HUES6 (cell line): ENCODE measurements around the gene FBXW10.
"Not testable (repeated sequence)": the region's sequence is repeated elsewhere in the genome, so short reads cannot be mapped to it uniquely, and the experiment has no call there.

Experiments used
- H3K27ac ChIP-seq: 2 replicates; pipeline ENCODE4 v1.7.0; 2013; ENCODE audit warnings: low read depth, mild to moderate bottlenecking, low read length, inconsistent platforms
- H3K27me3 ChIP-seq: 2 replicates; pipeline ENCODE4 v1.6.1; 2013; ENCODE audit warnings: low read length; ENCODE audit not compliant: control insufficient read depth, insufficient read depth
- H3K36me3 ChIP-seq: 2 replicates; pipeline ENCODE4 v1.6.1; 2013; ENCODE audit warnings: low read length; ENCODE audit not compliant: control insufficient read depth, insufficient read depth
- H3K4me1 ChIP-seq: 2 replicates; pipeline ENCODE4 v1.6.1; 2013; ENCODE audit warnings: low read length; ENCODE audit not compliant: control insufficient read depth, insufficient read depth
- H3K4me3 ChIP-seq: 2 replicates; pipeline ENCODE4 v1.5.1; 2013; ENCODE audit warnings: low read depth, low read length
- H3K9ac ChIP-seq: one replicate; pipeline ENCODE4 v1.6.1; 2013; ENCODE audit warnings: mild to moderate bottlenecking, low read length
- H3K9me3 ChIP-seq: 2 replicates; pipeline ENCODE4 v1.6.1; 2013; ENCODE audit warnings: low read depth, low read length; ENCODE audit not compliant: control insufficient read depth, insufficient read depth

Gene FBXW10

DNA sequence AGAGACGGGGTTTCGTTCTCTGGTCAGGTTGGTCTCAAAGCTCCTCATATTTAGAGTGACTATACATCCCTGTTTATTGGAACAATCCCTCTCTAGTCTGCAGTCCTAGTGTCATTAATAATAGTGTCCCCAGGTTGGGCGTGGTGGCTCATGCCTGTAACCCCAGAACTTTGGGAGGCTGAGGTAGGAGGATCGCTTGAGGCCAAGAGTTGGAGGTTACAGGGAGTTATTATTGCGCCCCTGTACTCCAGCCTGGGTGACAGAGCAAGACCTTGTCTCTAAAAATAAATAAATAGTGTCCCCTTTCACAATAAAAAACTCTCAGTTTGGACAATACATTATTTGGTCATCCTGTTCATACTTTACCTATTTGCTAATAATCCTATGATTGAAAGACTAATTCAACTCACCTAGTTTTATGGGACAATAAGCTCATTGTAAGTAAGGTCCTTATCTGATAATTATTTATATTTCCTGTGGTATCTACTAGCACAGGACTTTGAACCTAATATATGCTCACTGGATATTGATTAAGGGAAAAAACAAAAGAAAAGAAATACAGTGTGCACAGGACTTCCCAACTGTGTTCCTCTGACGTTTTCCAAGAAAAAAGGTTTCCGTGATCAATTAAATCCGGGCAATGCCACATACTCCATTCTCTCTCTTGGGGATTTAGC is 13.7 kb downstream of the FBXW10 start:
- H3K9me3 ChIP-seq, H3K36me3 ChIP-seq, H3K27me3 ChIP-seq, H3K27ac ChIP-seq, H3K4me1 ChIP-seq, H3K4me3 ChIP-seq, H3K9ac ChIP-seq: not testable (repeated sequence)

DNA sequence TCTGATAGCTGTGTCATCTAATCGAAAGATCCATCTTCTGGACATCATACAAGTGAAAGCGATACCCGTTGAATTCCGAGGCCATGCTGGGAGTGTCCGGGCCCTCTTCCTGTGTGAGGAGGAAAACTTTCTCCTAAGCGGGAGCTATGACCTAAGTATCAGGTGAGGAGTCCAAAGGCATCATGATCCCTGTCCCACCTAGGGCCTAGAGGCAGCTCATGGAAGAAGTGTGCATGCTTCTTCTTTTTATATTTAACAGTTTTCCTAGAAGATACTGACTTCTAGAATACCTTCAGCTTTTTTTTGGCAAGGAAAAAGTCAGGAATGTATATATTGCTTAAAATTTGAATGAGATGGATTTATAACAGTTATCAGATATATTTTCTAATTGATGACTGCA is 14.5 kb downstream of the FBXW10 start:
- H3K36me3 ChIP-seq, H3K9ac ChIP-seq, H3K9me3 ChIP-seq, H3K27ac ChIP-seq, H3K4me3 ChIP-seq, H3K4me1 ChIP-seq, H3K27me3 ChIP-seq: not testable (repeated sequence)

DNA sequence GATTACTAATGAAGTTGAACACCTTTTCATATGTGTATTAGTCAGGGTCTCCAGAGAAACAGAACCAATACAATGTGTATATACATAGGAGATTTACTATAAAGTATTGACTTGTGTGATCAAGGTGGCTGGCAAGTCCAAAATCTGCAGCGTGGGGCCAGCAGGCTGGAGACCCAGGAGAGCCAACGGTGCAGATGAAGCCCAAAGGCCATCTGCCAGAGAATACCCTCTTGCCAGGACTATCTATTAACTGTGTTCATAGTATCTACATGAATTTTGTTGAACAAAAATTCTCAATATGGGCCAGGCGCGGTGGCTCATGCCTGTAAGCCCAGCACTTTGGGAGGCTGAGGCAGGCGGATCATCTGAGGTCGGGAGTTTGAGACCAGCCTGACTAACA is 16.4 kb downstream of the FBXW10 start:
- not testable (repeated sequence) for H3K27ac ChIP-seq, H3K4me1 ChIP-seq, H3K4me3 ChIP-seq, H3K9me3 ChIP-seq, H3K36me3 ChIP-seq, H3K27me3 ChIP-seq, H3K9ac ChIP-seq

DNA sequence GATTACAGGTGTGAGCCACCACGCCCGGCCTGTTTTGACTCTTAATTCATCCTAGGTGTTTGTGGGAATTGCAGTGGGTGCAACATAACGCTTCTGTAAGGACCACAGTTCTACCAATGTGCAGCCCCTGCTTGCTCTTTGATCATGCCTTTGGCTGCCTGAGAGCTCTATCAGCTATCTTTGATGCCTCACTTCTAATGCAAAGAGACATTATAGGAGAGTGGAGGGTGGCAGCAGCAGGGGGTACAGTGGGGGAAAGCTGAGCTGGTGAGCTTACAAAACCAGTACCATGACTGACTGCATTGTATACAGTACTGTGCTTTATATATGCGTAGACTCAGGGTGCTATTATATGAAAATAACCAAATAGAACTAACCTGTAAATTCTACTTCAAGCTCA is 26.7 kb downstream of the FBXW10 start:
- not testable (repeated sequence) for H3K36me3 ChIP-seq, H3K4me1 ChIP-seq, H3K27ac ChIP-seq, H3K4me3 ChIP-seq, H3K9ac ChIP-seq, H3K9me3 ChIP-seq, H3K27me3 ChIP-seq

DNA sequence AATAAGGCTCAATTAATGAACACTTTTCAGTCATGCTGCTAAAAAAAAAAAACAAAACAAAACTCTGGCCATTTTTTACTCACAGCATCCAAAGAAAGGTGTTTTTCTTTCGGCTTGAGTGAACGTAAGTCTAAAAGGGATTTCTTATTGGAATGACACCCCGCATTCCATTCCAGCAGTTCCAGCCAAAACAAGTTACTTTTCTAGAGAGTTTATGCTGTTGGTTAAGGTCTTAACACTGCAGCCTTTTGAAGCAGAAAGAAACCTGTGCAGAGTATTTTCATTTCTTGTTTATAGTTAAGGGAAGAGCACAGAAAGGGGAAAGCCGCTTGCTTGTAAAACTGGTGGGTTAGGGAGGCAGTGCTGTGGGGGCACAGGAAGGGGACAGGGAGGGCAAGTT is 27.2 kb downstream of the FBXW10 start:
- H3K36me3 ChIP-seq, H3K27me3 ChIP-seq, H3K27ac ChIP-seq, H3K9ac ChIP-seq, H3K4me3 ChIP-seq, H3K9me3 ChIP-seq, H3K4me1 ChIP-seq: not testable (repeated sequence)

DNA sequence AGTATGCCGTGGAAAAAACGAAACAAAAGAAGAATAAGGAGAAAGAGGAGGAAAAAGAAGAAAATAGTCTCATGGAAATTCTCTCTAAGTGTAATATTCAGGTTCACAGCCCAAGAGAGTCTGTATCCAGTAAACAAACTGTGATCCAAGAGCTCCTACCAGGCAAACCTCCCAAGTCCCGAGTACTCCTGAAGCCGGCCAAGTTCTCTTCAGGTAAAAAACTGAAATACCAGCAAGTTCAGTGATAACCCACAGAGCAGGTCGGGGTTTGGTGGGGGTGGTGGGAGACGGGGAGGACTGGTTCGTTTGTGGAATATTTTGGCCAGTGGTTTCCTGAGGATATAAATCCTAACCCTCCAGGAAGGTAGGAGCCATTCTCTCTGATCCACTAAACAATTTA is 28.6 kb downstream of the FBXW10 start:
- no peaks in the 10 kb centered on the region for H3K9me3 ChIP-seq
- no peak overlapping the region for H3K27ac ChIP-seq
- H3K4me1 ChIP-seq: no peaks in the 10 kb centered on the region
- H3K9ac ChIP-seq: no peak overlapping the region
- no peaks in the 10 kb centered on the region for H3K36me3 ChIP-seq
- peaks cover 7% of the 10 kb centered on the region; the same call in 1 of the 2 replicates for H3K27me3 ChIP-seq
- H3K4me3 ChIP-seq: no peak overlapping the region

DNA sequence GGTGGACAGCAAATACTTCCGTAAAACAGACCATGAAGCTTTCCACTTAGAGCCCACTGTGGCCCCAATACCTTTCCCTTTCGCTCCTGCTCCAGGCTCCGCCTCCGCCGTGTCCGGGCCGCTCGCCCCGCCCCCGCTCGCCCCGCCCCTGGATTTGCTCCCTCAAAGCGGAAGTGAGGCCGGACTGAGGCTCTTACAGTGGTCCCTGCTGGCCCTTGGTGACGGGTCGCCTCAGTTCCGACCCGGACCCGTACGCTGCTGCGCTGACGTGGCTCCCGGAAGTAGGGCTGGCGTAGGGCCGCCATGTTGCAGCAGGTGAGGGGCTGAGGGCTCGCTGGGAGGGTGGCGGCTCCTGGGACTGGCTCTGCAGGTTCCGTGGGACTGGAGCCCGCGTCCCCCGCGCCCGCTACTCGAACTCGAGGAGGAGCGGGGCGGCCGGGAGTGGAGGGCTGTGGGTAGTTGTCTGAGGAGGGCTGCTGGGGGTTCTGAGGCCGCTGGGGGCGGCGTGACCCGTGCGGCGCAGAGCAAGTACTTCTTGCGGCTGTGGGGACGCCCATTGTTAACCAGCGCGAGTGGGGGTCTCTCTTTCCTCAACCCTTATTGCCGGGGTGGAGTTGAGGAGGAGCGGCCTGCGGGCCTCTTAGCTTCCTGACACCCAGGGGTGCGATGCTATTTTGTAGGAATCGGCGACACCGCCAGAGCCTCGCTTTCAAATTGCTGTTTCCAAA is 37.3 kb downstream of the FBXW10 start, which contains the start of gene TVP23B:
Gene TVP23B (plus strand): TSS at position 193 of the 728 bp plus-strand sequence. CDS start 111 bp downstream, at position 304.
- Histone ChIP-seq H3K27ac (0 out of 2 replicates have a peak within 1 kb of the TSS, but pooled peaks have one; percentile 74), H3K4me3 (peak within 1 kb of the TSS; percentile 76), H3K9ac (peak within 1 kb of the TSS; percentile 85)
- not testable (repeated sequence) for H3K27me3 ChIP-seq, H3K9me3 ChIP-seq, H3K4me1 ChIP-seq, H3K36me3 ChIP-seq

DNA sequence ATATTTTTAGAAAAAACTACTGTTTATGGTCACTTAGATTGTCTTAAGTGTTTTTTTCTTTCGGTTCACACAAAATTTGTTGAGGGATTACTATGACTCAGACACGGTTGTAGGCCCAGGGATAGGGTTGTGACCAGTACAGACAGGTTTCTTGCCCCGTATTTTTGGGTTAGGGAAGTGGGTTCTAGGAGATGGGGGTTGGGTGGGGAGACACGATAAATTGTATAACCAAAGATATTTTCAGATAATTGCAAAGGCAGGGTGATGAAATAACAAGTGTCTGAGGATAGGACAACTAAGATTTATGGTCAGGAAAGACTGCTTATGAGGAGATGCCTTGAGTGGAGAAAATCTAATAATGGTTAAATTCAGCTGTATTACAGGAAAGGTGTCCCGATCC is 38.0 kb downstream of the FBXW10 start:
- not testable (repeated sequence) for H3K9me3 ChIP-seq, H3K27ac ChIP-seq, H3K9ac ChIP-seq, H3K4me1 ChIP-seq, H3K36me3 ChIP-seq, H3K27me3 ChIP-seq
- H3K4me3 ChIP-seq: peak overlapping the region; percentile 76

DNA sequence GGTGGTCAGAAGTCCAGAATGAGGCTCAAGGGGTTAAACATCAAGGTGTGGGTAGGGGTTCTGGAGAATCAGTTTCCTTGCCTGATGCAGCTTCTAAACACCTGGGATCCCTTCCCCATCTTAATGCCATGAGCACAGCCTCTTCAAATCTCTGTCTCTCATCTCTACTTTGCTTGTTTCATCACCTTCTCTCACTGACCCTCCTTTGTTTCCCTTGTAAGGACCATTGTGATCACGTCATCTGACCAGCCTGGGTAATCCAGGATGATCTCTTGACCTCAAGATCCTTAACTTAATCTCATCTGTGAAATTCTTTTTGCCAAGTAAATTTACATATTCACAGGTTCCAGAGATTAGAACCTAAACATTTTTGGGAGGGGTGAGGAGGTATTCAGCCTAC is 42.1 kb downstream of the FBXW10 start:
- H3K9me3 ChIP-seq, H3K27ac ChIP-seq, H3K4me1 ChIP-seq, H3K9ac ChIP-seq, H3K4me3 ChIP-seq, H3K27me3 ChIP-seq: not testable (repeated sequence)
- peaks cover 11% of the 10 kb centered on the region for H3K36me3 ChIP-seq

DNA sequence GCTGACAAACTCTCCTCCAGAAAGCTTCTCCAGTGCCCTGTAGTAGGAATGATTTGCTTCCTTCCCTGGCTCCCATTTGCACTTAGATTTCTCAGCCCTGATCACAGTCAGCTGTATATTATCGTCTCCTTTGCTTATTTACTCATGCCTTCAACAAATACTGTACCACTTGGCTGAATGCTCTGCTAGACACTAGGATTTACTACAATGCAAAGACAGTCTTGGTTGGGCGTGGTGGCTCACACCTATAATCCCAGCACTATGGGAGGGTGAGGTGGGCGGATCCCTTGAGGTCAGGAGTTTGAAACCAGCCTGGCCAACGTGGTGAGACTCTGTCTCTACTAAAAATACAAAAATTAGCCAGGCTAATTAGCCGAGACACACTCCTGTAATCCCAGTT is 43.0 kb downstream of the FBXW10 start:
- H3K27me3 ChIP-seq, H3K9ac ChIP-seq: not testable (repeated sequence)
- H3K36me3 ChIP-seq: peaks cover 11% of the 10 kb centered on the region

DNA sequence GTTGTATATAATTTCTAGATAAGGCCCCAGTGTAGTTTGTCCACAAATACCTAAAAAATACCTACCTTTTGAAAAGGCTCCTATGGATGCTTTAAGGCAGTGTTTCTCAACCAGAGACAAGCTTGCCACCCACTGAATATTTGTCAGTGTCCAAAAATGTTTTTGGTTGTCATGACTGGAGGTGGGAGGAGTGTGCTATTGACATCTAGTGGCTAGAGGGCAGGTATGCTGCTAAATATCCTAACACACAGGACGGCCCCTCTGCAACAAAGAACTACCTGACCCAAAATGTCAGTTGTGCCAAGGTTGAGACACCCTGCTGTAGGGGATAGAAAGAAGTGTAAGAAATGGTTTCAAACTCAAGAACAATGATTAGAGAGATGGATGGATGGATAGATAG is 47.5 kb downstream of the FBXW10 start:
- not testable (repeated sequence) for H3K36me3 ChIP-seq

More for the DNA sequence above, 43.0 kb downstream of the FBXW10 start:
- H3K4me1 ChIP-seq, H3K4me3 ChIP-seq, H3K9me3 ChIP-seq, H3K27ac ChIP-seq: not testable (repeated sequence)

More for the DNA sequence above, 47.5 kb downstream of the FBXW10 start:
- H3K4me1 ChIP-seq, H3K9ac ChIP-seq, H3K27me3 ChIP-seq, H3K9me3 ChIP-seq, H3K27ac ChIP-seq, H3K4me3 ChIP-seq: not testable (repeated sequence)
